ENCODE data around the gene IKZF4.
"Not testable (repeated sequence)": the region's sequence is repeated elsewhere in the genome, so short reads cannot be mapped to it uniquely, and the experiment has no call there.

Gene IKZF4

GRCh38 chr12:56040963-56041551 lies 20.2 kb downstream of the IKZF4 start:
- no peak for DNase-seq

- peak; percentile 96 for DNase-seq
Observed at GRCh38 chr12:56041552-56042429, 20.9 kb downstream of the IKZF4 start, which contains the start of gene RPS26. Gene RPS26, plus strand, starts transcription at chr12:56041918. Its CDS starts 249 bp downstream, at chr12:56042167.

- not testable (repeated sequence) for DNase-seq
Observed at GRCh38 chr12:56042430-56042813, 21.6 kb downstream of the IKZF4 start.

- no peak for DNase-seq
Observed at GRCh38 chr12:56042843-56043242, 22.0 kb downstream of the IKZF4 start.

- DNase-seq: no peak
Observed at GRCh38 chr12:56046027-56046780, 25.4 kb downstream of the IKZF4 start.

- no peak for DNase-seq
Observed at GRCh38 chr12:56053407-56053893, 32.6 kb downstream of the IKZF4 start.

- not testable (repeated sequence) for DNase-seq
Observed at GRCh38 chr12:56059964-56060363, 39.1 kb downstream of the IKZF4 start.

- no peak for DNase-seq
Observed at GRCh38 chr12:56061982-56062381, 41.1 kb downstream of the IKZF4 start.

- no peak for DNase-seq
Observed at GRCh38 chr12:56062996-56063395, 42.2 kb downstream of the IKZF4 start.

GRCh38 chr12:56071648-56072047 lies 50.8 kb downstream of the IKZF4 start:
- DNase-seq: no peak

- DNase-seq: no peak
Observed at GRCh38 chr12:56074396-56074795, 53.6 kb downstream of the IKZF4 start.

- not testable (repeated sequence) for DNase-seq
Observed at GRCh38 chr12:56077966-56078365, 57.1 kb downstream of the IKZF4 start.

GRCh38 chr12:56078427-56078826 lies 57.6 kb downstream of the IKZF4 start:
- DNase-seq: no peak

- no peak for DNase-seq
Observed at GRCh38 chr12:56078931-56079722, 58.3 kb downstream of the IKZF4 start.

GRCh38 chr12:56079723-56080555 lies 59.1 kb downstream of the IKZF4 start, which contains the start of gene ERBB3:
Gene ERBB3, plus strand, starts transcription at chr12:56080165. Its CDS starts 136 bp downstream, at chr12:56080301.
- no peak for DNase-seq

GRCh38 chr12:56080556-56081138 lies 59.8 kb downstream of the IKZF4 start:
- DNase-seq: no peak

GRCh38 chr12:56081393-56082347 lies 60.8 kb downstream of the IKZF4 start:
- DNase-seq: no peak

GRCh38 chr12:56082382-56082781 lies 61.5 kb downstream of the IKZF4 start:
- no peak for DNase-seq

- DNase-seq: no peak
Observed at GRCh38 chr12:56082967-56083366, 62.1 kb downstream of the IKZF4 start.

Data from NCI-H2081 treated with DMSO at 0.1 percent for 48 hours (cell line).